SK-N-SH (cell line): ENCODE results near the gene PCNT. TPM values are rescaled to one million over a fixed set of nuclear protein-coding genes. Genes with fewer than 3 reads are reported as not detected.

Source experiments
- CTCF ChIA-PET: fragments of 300-600, 350-600 bp; formaldehyde crosslinking; extraction: SDS; loops from one replicate; lab custom pipeline; 2021; lab: Yijun Ruan, JAX
- POLR2A ChIA-PET: fragments of 350-600 bp; sonication (Branson Sonifier 250); formaldehyde crosslinking; extraction: SDS; loops from one replicate; lab custom pipeline; 2020; ENCODE audit warnings: antibody characterized with exemption, inconsistent platforms; lab: Yijun Ruan, JAX
- DNase-seq: peaks from one replicate; pipeline ENCODE4 v3.0.0; 2012
- H2AFZ ChIP-seq: fragments of 200-600 bp; sonication (generic); 2 replicates; pipeline ENCODE4 v1.8.1; 2016; ENCODE audit warnings: antibody characterized with exemption, mild to moderate bottlenecking, low read depth
- H3F3A ChIP-seq: fragments of 200-600 bp; sonication (generic); replicated peaks from 2 replicates; pipeline ENCODE3; 2016; ENCODE audit warnings: antibody characterized with exemption, mild to moderate bottlenecking; ENCODE audit not compliant: insufficient read depth
- H3K27ac ChIP-seq, 2 experiments: fragments of 200-500 bp in 1 of 2; fragments of 200-600 bp in 1 of 2; sonication (Bioruptor generic) in 1 of 2; sonication (generic), shearing (Covaris generic) in 1 of 2; 2 replicates each; pipeline versions ENCODE4 v1.5.1 to v1.6.1; 2014 to 2016; ENCODE audit warnings: low read depth in 2 of 2, inconsistent platforms in 1 of 2, low read length in 1 of 2, mild to moderate bottlenecking in 1 of 2, mixed read lengths in 1 of 2
- H3K27me3 ChIP-seq: fragments of 200-600 bp; sonication (generic), shearing (Covaris generic); 2 replicates; pipeline ENCODE4 v1.6.1; 2016; ENCODE audit warnings: mixed run types; ENCODE audit not compliant: insufficient read depth
- H3K36me3 ChIP-seq, 2 experiments: fragments of 200-500 bp in 1 of 2; fragments of 200-600 bp in 1 of 2; sonication (Bioruptor generic) in 1 of 2; sonication (generic) in 1 of 2; replicated peaks in 1 of 2; 2 replicates each; pipeline versions ENCODE3 to v1.5.1; 2014 to 2016; ENCODE audit warnings: low read length in 1 of 2, mild to moderate bottlenecking in 1 of 2; ENCODE audit not compliant: insufficient read depth in 2 of 2, control insufficient read depth in 1 of 2
- H3K4me1 ChIP-seq, 2 experiments: fragments of 200-500 bp in 1 of 2; fragments of 200-600 bp in 1 of 2; sonication (Bioruptor generic) in 1 of 2; sonication (generic), shearing (Covaris generic) in 1 of 2; 2 replicates each; pipeline versions ENCODE4 v1.5.1 to v1.6.1; 2014 to 2016; ENCODE audit warnings: low read depth in 1 of 2, low read length in 1 of 2, mixed run types in 1 of 2; ENCODE audit not compliant: insufficient read depth in 2 of 2, control insufficient read depth in 1 of 2
- H3K4me2 ChIP-seq: fragments of 200-600 bp; sonication (generic), shearing (Covaris generic); 2 replicates; pipeline ENCODE4 v1.6.1; 2017; ENCODE audit warnings: mixed run types
- H3K4me3 ChIP-seq, 2 experiments: fragments of 200-500 bp in 1 of 2; fragments of 200-600 bp in 1 of 2; sonication (Bioruptor generic) in 1 of 2; sonication (generic), shearing (Covaris generic) in 1 of 2; 2 replicates each; pipeline versions ENCODE4 v1.5.1 to v1.8.1; 2014 to 2016; ENCODE audit warnings: low read depth in 2 of 2, inconsistent platforms in 1 of 2, low read length in 1 of 2, mild to moderate bottlenecking in 1 of 2, mixed read lengths in 1 of 2, moderate library complexity in 1 of 2
- H3K79me2 ChIP-seq: fragments of 200-600 bp; sonication (generic); 2 replicates; pipeline ENCODE4 v1.8.1; 2017; ENCODE audit warnings: mild to moderate bottlenecking; ENCODE audit not compliant: insufficient read depth
- H3K9ac ChIP-seq: fragments of 200-600 bp; sonication (generic); 2 replicates; pipeline ENCODE4 v1.6.1; 2017; ENCODE audit warnings: mixed run types
- H3K9me2 ChIP-seq: fragments of 200-600 bp; sonication (generic); 2 replicates; pipeline ENCODE4 v1.6.1; 2017; ENCODE audit warnings: mixed run types
- H3K9me3 ChIP-seq: fragments of 200-600 bp; sonication (generic); 2 replicates; pipeline ENCODE4 v1.6.1; 2017; ENCODE audit warnings: mixed run types, mild to moderate bottlenecking, moderate library complexity
- H4K20me1 ChIP-seq: fragments of 200-600 bp; sonication (generic); 2 replicates; pipeline ENCODE4 v1.6.1; 2017; ENCODE audit warnings: mild to moderate bottlenecking, mixed run types; ENCODE audit not compliant: insufficient read depth
- CHD2 ChIP-seq: fragments of 150-350 bp; IDR thresholded peaks from 2 replicates; pipeline ENCODE4 v1.6.1; 2018; ENCODE audit warnings: low read length; ENCODE audit not compliant: partially characterized antibody
- EP300 ChIP-seq, 2 experiments: IDR thresholded peaks; 2 replicates each; pipeline versions ENCODE4 v1.4.0 to v1.6.1; 2012; ENCODE audit warnings: borderline replicate concordance in 1 of 2, low read depth in 1 of 2, low read length in 1 of 2
- FOSL2 ChIP-seq: IDR thresholded peaks from 2 replicates; pipeline ENCODE4 v1.4.0; 2012; ENCODE audit warnings: low read depth, mild to moderate bottlenecking, moderate library complexity, borderline replicate concordance
- FOXJ3 ChIP-seq: sonication (generic); formaldehyde crosslinking; IDR thresholded peaks from 2 replicates; pipeline ENCODE4 v1.5.1; 2020; ENCODE audit warnings: mild to moderate bottlenecking, missing genetic modification reagents
- GABPA ChIP-seq: IDR thresholded peaks from 2 replicates; pipeline ENCODE4 v1.4.0; 2012; ENCODE audit warnings: low read depth, mild to moderate bottlenecking
- GATA2 ChIP-seq: sonication (generic); formaldehyde crosslinking; IDR thresholded peaks from 2 replicates; pipeline ENCODE4 v1.5.0; 2020; ENCODE audit warnings: mild to moderate bottlenecking, missing genetic modification reagents
- IRF3 ChIP-seq: fragments of 150-350 bp; IDR thresholded peaks from 2 replicates; pipeline ENCODE4 v1.6.1; 2016; ENCODE audit warnings: mild to moderate bottlenecking, low read depth, low read length
- MXI1 ChIP-seq: IDR thresholded peaks from 2 replicates; pipeline ENCODE4 v1.6.1; 2012; ENCODE audit warnings: mild to moderate bottlenecking, low read depth, low read length, improper control_type of control experiment
- RFX5 ChIP-seq: IDR thresholded peaks from 2 replicates; pipeline ENCODE4 v1.6.1; 2012; ENCODE audit warnings: mild to moderate bottlenecking, improper control_type of control experiment, low read length
- SMC3 ChIP-seq: IDR thresholded peaks from 2 replicates; pipeline ENCODE4 v1.6.1; 2012; ENCODE audit warnings: low read depth, low read length, improper control_type of control experiment
- TAF1 ChIP-seq: IDR thresholded peaks from 2 replicates; pipeline ENCODE4 v1.6.1; 2012; ENCODE audit warnings: low read depth, mild to moderate bottlenecking, low read length, moderate library complexity, borderline replicate concordance
- TCF12 ChIP-seq: IDR thresholded peaks from 2 replicates; pipeline ENCODE4 v1.4.0; 2012
- TEAD4 ChIP-seq: IDR thresholded peaks from 2 replicates; pipeline ENCODE4 v1.4.0; 2012; ENCODE audit warnings: mild to moderate bottlenecking, borderline replicate concordance; ENCODE audit not compliant: insufficient read depth
- YY1 ChIP-seq: IDR thresholded peaks from 2 replicates; pipeline ENCODE4 v1.4.0; 2012; ENCODE audit warnings: low read depth, mild to moderate bottlenecking
- WGBS: methylation state at CpG from one replicate; pipeline ENCODE4 v1.1.6; 2017; ENCODE audit warnings: low lambda C conversion rate; 5-methylcytosine and 5-hydroxymethylcytosine counted together
- polyA plus RNA-seq, 3 experiments: library from polyadenylated mRNA; depleted of rRNA; stranded (reverse); fragments of >200 nt; gene quantifications; 2 replicates each; pipeline ENCODE4 v1.2.3, GENCODE V29; 2012
- TF ChIP-seq, protein P1 (sequence below): IDR thresholded peaks from 2 replicates; pipeline ENCODE4 v1.4.0; 2012; ENCODE audit warnings: low read depth

Gene PCNT
- polyA plus RNA-seq, 1 of the 3 experiments (the other 2 are of a cell fraction): 15.7 TPM

- Histone ChIP-seq H3F3A (no peaks in the 10 kb centered on the region), H3K4me3 (no peak overlapping the region), H3K27ac (no peak overlapping the region), H3K4me1 (no peaks in the 10 kb centered on the region), H3K9me2 (no peaks in the 10 kb centered on the region), H3K27me3 (no peaks in the 10 kb centered on the region), H3K4me2 (no peak overlapping the region), H4K20me1 (no peaks in the 10 kb centered on the region), H3K9me3 (no peaks in the 10 kb centered on the region), H3K79me2 (no peaks in the 10 kb centered on the region), H2AFZ (no peak overlapping the region), H3K36me3 (peaks cover 27 to 54% of the 10 kb centered on the region in 2 experiments), H3K9ac (no peak overlapping the region)
- TF ChIP-seq SMC3 (no peak), IRF3 (no peak)
- ChIA-PET POLR2A (no interaction called here), CTCF (no interaction called here)
- no peak for DNase-seq
- 84% methylated on average over 7 of the region's 13 CpGs for WGBS
Observed at GRCh38 chr21:46437511-46437910, 113.6 kb downstream of the PCNT start.

DNA sequence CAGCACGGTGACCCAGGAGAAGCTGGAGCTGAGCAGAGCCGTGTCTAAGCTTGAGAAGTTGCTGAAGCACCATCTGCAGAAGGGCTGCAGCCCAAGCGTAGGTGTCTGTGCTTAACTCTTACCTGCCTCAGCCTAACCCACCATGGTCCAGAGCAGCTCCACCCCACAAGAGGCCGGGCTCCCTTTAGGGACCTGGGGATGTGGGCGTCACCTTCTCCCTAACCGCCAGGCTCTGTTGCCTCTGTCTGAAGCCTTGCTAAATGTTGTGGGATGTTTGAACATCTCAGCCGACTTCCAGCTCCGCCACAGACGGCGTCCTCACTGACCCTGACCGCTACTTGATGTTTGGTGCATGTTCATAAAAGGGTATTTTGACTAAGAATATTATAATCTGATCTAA lies 114.3 kb downstream of the PCNT start:
- H3K27me3 ChIP-seq: no peaks in the 10 kb centered on the region
- H3K9ac ChIP-seq: no peak overlapping the region
- no peak overlapping the region for H3K4me2 ChIP-seq
- H3F3A ChIP-seq: no peaks in the 10 kb centered on the region
- peaks cover 25 to 61% of the 10 kb centered on the region in 2 experiments for H3K36me3 ChIP-seq
- no peaks in the 10 kb centered on the region for H3K9me3 ChIP-seq
- H2AFZ ChIP-seq: no peak overlapping the region
- TF ChIP-seq CHD2 (no peak), TAF1 (no peak), FOXJ3 (CRISPR knock-in tag) (no peak), TEAD4 (no peak), YY1 (no peak), EP300 (IDR thresholded peaks at IDR 0.05; ENCODE audit: borderline replicate concordance in 1 of 2, low read depth in 1 of 2, low read length in 1 of 2) (no peak), TCF12 (no peak), GATA2 (no peak), GABPA (no peak), RFX5 (no peak), MXI1 (no peak), FOSL2 (no peak)
- TF ChIP-seq, protein P1, sequence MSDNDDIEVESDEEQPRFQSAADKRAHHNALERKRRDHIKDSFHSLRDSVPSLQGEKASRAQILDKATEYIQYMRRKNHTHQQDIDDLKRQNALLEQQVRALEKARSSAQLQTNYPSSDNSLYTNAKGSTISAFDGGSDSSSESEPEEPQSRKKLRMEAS: no peak
- H4K20me1 ChIP-seq: no peaks in the 10 kb centered on the region
- H3K4me1 ChIP-seq: no peaks in the 10 kb centered on the region
- no peaks in the 10 kb centered on the region for H3K9me2 ChIP-seq
- ChIA-PET CTCF (no interaction called here), POLR2A (no interaction called here)
- H3K4me3 ChIP-seq: no peak overlapping the region
- no peak for DNase-seq
- WGBS: 98% methylated on average over 11 of the region's 11 CpGs
- 0 out of 2 replicates have a peak, but pooled peaks cover 2% of the 10 kb centered on the region for H3K79me2 ChIP-seq
- H3K27ac ChIP-seq: no peak overlapping the region
